HepG2 (cell line): ENCODE results near the gene SCUBE1. TPM values are rescaled to one million over a fixed set of nuclear protein-coding genes. Genes with fewer than 3 reads are reported as not detected.
A peak's percentile ranks its signal among the peaks of the same experiment; 100 is the strongest.

Experiments
- ATAC-seq: fragments of 200-7000 bp; cut with Tn5 transposase; 3 replicates; pipeline ENCODE4 v1.9.1; 2020; ENCODE audit warnings: mild to moderate bottlenecking, moderate library complexity
- BruUV-seq: library from RNA; stranded (reverse); fragments of 400-500 nt; replicated peaks from 2 replicates; lab custom pipeline; 2021; lab: Mats Ljungman, UMichigan
- CTCF ChIA-PET: fragments of 300-600 bp; formaldehyde crosslinking; extraction: SDS; loops from one replicate; lab custom pipeline; 2021; ENCODE audit warnings: low total read pairs, inconsistent platforms, low intra/inter-chr PET ratio; lab: Yijun Ruan, JAX
- POLR2A ChIA-PET: fragments of 350-600 bp; sonication (Branson Sonifier 250); formaldehyde crosslinking; loops from one replicate; lab custom pipeline; 2020; ENCODE audit warnings: antibody characterized with exemption, inconsistent platforms; lab: Yijun Ruan, JAX
- DNase-seq: peaks from one replicate; pipeline ENCODE4 v3.0.0-alpha.2; 2015; ENCODE audit warnings: low spot score
- FAIRE-seq: peaks from 3 replicates; lab custom pipeline; 2011; peaks lifted over from hg19 to GRCh38; lab: Jason Lieb, UNC
- H2AFZ ChIP-seq: one replicate; pipeline ENCODE4 v1.6.1; 2011; ENCODE audit warnings: low read length, inconsistent platforms
- H3K27ac ChIP-seq: fragments of 300-600 bp; 3 replicates; pipeline ENCODE4 v1.8.0; 2011; ENCODE audit warnings: mixed run types, mild to moderate bottlenecking, mixed read lengths, low read length, inconsistent platforms; ENCODE audit not compliant: insufficient read depth; ENCODE audit errors: extremely low read length
- H3K27me3 ChIP-seq, 2 experiments: fragments of 200-600 bp in 1 of 2; 2 replicates in 1 of 2; 3 replicates in 1 of 2; pipeline versions ENCODE4 v1.6.0 to v1.8.0; 2011; ENCODE audit warnings: low read length in 2 of 2, mild to moderate bottlenecking in 2 of 2, moderate library complexity in 2 of 2, inconsistent platforms in 1 of 2; ENCODE audit not compliant: insufficient read depth in 2 of 2, control insufficient read depth in 1 of 2
- H3K36me3 ChIP-seq, 2 experiments: fragments of 200-600 bp in 1 of 2; replicated peaks in 1 of 2; 2 replicates in 1 of 2; 3 replicates in 1 of 2; pipeline versions ENCODE4 v1.5.1 to v1.8.0; 2011; ENCODE audit warnings: low read length in 2 of 2, inconsistent platforms in 1 of 2; ENCODE audit not compliant: insufficient read depth in 2 of 2, control insufficient read depth in 1 of 2
- H3K4me1 ChIP-seq: 2 replicates; pipeline ENCODE4 v1.5.1; 2012; ENCODE audit warnings: low read length, inconsistent platforms; ENCODE audit not compliant: insufficient read depth
- H3K4me2 ChIP-seq: 2 replicates; pipeline ENCODE4 v1.6.0; 2011; ENCODE audit warnings: low read depth, low read length, inconsistent platforms
- H3K4me3 ChIP-seq, 3 experiments: fragments of 200-600 bp in 1 of 3; sonication (generic), shearing (Covaris generic) in 1 of 3; replicated peaks in 1 of 3; 2 replicates each; pipeline ENCODE4 v1.5.1; 2011 to 2016; ENCODE audit warnings: low read length in 3 of 3, inconsistent platforms in 2 of 3, low read depth in 2 of 3, mild to moderate bottlenecking in 2 of 3, control low read depth in 1 of 3, mixed read lengths in 1 of 3; ENCODE audit not compliant: insufficient read depth in 1 of 3
- H3K79me2 ChIP-seq: one replicate; pipeline ENCODE4 v1.6.1; 2011; ENCODE audit warnings: low read length, inconsistent platforms; ENCODE audit not compliant: insufficient read depth
- H3K9ac ChIP-seq: 2 replicates; pipeline ENCODE4 v1.6.0; 2011; ENCODE audit warnings: mild to moderate bottlenecking, low read depth, low read length, inconsistent platforms; ENCODE audit not compliant: insufficient read depth
- H3K9me3 ChIP-seq: 2 replicates; pipeline ENCODE4 v1.5.1; 2012; ENCODE audit warnings: mild to moderate bottlenecking, low read length
- H4K20me1 ChIP-seq: 2 replicates; pipeline ENCODE4 v1.6.0; 2011; ENCODE audit warnings: inconsistent platforms, mild to moderate bottlenecking, low read length, moderate library complexity; ENCODE audit not compliant: insufficient read depth
- ARID2 ChIP-seq: sonication (generic); formaldehyde crosslinking; IDR thresholded peaks from 2 replicates; pipeline ENCODE4 v1.8.1; 2022; ENCODE audit warnings: mild to moderate bottlenecking, missing genetic modification reagents, borderline replicate concordance
- STAG1 ChIP-seq: sonication (generic); formaldehyde crosslinking; IDR thresholded peaks from 2 replicates; pipeline ENCODE4 v1.4.0; 2020; ENCODE audit warnings: missing genetic modification reagents
- TSC22D2 ChIP-seq: sonication (generic); formaldehyde crosslinking; IDR thresholded peaks from 2 replicates; pipeline ENCODE4 v1.5.1; 2020; ENCODE audit warnings: missing genetic modification reagents, mild to moderate bottlenecking, borderline replicate concordance
- ZNF713 ChIP-seq: sonication (generic); formaldehyde crosslinking; IDR thresholded peaks from 2 replicates; pipeline ENCODE4 v1.4.0; 2020; ENCODE audit warnings: mild to moderate bottlenecking, missing genetic modification reagents
- ZNF768 ChIP-seq: sonication (generic); formaldehyde crosslinking; IDR thresholded peaks from 2 replicates; pipeline ENCODE4 v1.4.0; 2020; ENCODE audit warnings: missing genetic modification reagents
- ZNF792 ChIP-seq: IDR thresholded peaks from 2 replicates; pipeline ENCODE4 v1.6.1; 2016
- WGBS: methylation state at CpG from one replicate; pipeline ENCODE4 v1.1.6; 2017; ENCODE audit warnings: low lambda C conversion rate; 5-methylcytosine and 5-hydroxymethylcytosine counted together
- in situ Hi-C: cut with HindIII; loops from 2 replicates; pipeline ENCODE4 v1.10.0; 2017; ENCODE audit warnings: low pct_unique_long_range_greater_than_20kb; ENCODE audit not compliant: extremely low pct_ligation_motif_present
- intact Hi-C: fragments of 100-400 bp; cut with micrococcal nuclease; formaldehyde crosslinking; loops from one replicate; pipeline ENCODE4 v1.10.0; 2022; ENCODE audit not compliant: unreplicated experiment
- polyA plus RNA-seq, 8 experiments: library from polyadenylated mRNA; depleted of rRNA in 3 of 8; stranded (reverse) in 7 of 8; unstranded in 1 of 8; fragments of >200 nt; fragmentation: Illumina TruSeq in 4 of 8; extraction: Trizol in 4 of 8; gene quantifications; 2 replicates each; pipeline versions ENCODE4 v1.2.1 to v1.2.3, GENCODE V29; 2011 to 2016; ENCODE audit warnings: low read depth in 4 of 8, missing spikeins in 1 of 8, mixed read lengths in 1 of 8; ENCODE audit not compliant: insufficient read depth in 1 of 8
- total RNA-seq, 5 experiments: library from RNA; depleted of rRNA; stranded (reverse); fragments of >200 nt; fragmentation: Illumina TruSeq; extraction: Trizol; gene quantifications; 2 replicates each; pipeline ENCODE4 v1.2.3, GENCODE V29; 2016; ENCODE audit warnings: low read depth in 1 of 5
- TF ChIP-seq, protein P1 (sequence below): sonication (generic); formaldehyde crosslinking; IDR thresholded peaks from 2 replicates; pipeline ENCODE4 v1.4.0; 2020; ENCODE audit warnings: missing genetic modification reagents, mild to moderate bottlenecking, borderline replicate concordance
- TF ChIP-seq, protein P2 (sequence below): sonication (generic); formaldehyde crosslinking; IDR thresholded peaks from 2 replicates; pipeline ENCODE4 v1.4.0; 2020; ENCODE audit warnings: missing genetic modification reagents, borderline replicate concordance
- TF ChIP-seq, protein P3 (sequence below): sonication (generic); formaldehyde crosslinking; IDR thresholded peaks from 2 replicates; pipeline ENCODE4 v1.5.0; 2020; ENCODE audit warnings: mild to moderate bottlenecking, missing genetic modification reagents, moderate library complexity

The SCUBE1 gene
- total and polyA plus RNA-seq, 2 of the 13 experiments (the other 11 are each of a cell fraction or from before 2014, with no cell fraction given) = under 0.01 to 0.05 TPM

DNA sequence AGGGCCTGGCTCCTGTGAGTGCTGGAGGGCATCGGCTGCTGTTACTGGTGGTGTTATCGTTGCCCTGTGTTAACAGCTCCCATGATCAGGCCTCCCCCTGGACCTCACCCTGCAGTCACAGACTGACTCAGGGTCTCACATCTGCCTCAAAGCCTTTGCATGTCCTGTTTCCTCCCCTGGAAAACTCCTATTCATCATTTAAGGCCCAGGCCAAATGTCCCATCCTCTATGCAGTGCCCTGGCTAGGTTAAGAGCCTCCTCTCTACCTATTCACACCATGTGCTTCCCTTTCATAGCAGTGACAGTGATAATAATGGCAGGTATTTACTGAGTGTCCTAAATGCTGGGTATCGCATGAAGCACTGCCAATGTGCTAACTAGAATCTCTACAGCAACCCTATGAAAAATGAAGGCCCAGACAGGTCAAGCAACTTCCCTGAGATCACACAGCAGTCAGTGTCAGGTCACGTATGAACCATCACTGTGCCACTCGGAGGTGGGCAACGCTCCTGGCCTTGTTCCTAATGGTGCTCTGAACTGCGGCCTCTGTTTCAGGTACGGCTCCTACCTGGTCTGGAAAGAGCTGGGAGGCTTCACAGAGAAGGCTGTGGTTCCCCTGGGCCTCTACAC, 182.6 kb downstream of the SCUBE1 start:
- Histone ChIP-seq H3K4me1 (peaks cover 26% of the 10 kb centered on the region), H3K27me3 (peaks cover 8 to 17% of the 10 kb centered on the region in 2 experiments; a peak in 4 of 5 replicates), H3K79me2 (no peaks in the 10 kb centered on the region), H3K9ac (no peak overlapping the region), H3K4me3 (no peak overlapping the region), H3K4me2 (no peak overlapping the region), H3K9me3 (no peaks in the 10 kb centered on the region), H2AFZ (no peak overlapping the region), H3K27ac (no peak overlapping the region), H3K36me3 (no peaks in the 10 kb centered on the region), H4K20me1 (no peaks in the 10 kb centered on the region)
- POLR2A ChIA-PET = no interaction called here
- CTCF ChIA-PET = no interaction called here
- BruUV-seq = no TSS peak
- intact Hi-C loops = no loop called here
- no peak for FAIRE-seq
- ATAC-seq = no peak
- 71% methylated on average over 2 of the region's 8 CpGs for WGBS
- TF ChIP-seq, protein P1, sequence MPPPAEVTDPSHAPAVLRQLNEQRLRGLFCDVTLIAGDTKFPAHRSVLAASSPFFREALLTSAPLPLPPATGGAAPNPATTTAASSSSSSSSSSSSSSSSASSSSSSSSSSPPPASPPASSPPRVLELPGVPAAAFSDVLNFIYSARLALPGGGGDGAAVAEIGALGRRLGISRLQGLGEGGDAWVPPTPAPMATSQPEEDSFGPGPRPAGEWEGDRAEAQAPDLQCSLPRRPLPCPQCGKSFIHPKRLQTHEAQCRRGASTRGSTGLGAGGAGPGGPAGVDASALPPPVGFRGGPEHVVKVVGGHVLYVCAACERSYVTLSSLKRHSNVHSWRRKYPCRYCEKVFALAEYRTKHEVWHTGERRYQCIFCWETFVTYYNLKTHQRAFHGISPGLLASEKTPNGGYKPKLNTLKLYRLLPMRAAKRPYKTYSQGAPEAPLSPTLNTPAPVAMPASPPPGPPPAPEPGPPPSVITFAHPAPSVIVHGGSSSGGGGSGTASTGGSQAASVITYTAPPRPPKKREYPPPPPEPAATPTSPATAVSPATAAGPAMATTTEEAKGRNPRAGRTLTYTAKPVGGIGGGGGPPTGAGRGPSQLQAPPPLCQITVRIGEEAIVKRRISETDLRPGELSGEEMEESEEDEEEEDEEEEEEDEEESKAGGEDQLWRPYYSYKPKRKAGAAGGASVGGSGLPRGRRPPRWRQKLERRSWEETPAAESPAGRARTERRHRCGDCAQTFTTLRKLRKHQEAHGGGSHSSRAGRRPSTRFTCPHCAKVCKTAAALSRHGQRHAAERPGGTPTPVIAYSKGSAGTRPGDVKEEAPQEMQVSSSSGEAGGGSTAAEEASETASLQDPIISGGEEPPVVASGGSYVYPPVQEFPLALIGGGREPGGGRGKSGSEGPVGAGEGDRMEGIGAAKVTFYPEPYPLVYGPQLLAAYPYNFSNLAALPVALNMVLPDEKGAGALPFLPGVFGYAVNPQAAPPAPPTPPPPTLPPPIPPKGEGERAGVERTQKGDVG = no peak
- peak; percentile 93 for TF ChIP-seq ZNF768
- in situ Hi-C loops = no loop called here
- no peak for DNase-seq

DNA sequence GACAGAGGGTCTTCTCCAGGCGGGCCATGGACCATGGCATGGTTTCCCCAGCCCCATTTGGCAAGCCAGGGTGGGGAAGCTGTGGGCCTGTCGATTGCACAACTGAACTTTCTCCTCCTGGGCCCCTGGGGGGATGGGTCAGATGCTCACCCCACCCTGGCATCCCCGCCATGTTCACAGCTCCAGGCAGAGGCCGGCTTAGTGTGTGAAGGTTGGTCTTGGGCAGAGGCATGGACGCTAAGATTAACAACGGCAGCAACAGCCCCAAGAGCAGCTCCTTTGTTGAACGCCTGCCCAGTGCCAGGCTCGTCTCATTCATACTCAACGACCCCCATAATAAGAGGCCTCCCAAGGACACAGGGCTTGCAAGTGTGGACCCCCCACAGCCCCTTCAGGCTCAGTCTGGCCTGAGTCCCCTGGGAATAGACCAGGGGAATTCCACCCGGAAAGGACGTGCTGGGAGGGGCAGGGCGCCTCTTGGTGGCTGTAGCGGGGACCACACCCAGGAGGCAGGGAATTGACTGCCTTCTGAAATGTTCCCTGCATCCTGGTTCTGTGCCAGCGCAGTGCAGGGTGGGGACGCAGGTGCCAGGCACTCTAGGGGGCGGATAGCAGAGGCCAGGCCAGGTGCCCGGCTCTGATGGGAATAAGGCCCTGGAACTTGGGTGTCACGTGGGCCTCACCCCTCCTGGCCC, 183.5 kb downstream of the SCUBE1 start:
- ATAC-seq (peak; percentile 32), DNase-seq (no peak), FAIRE-seq (no peak)
- ChIA-PET POLR2A (no interaction called here), CTCF (no interaction called here)
- H3K4me2 ChIP-seq = no peak overlapping the region
- H3K4me1 ChIP-seq = peaks cover 26% of the 10 kb centered on the region
- no peaks in the 10 kb centered on the region for H3K9me3 ChIP-seq
- H3K27me3 ChIP-seq = peaks cover 8 to 22% of the 10 kb centered on the region in 2 experiments; a peak in 4 of 5 replicates
- no peak overlapping the region for H2AFZ ChIP-seq
- no peak overlapping the region for H3K9ac ChIP-seq
- in situ Hi-C loops = no loop called here
- H4K20me1 ChIP-seq = no peaks in the 10 kb centered on the region
- intact Hi-C loops = no loop called here
- no peak overlapping the region for H3K4me3 ChIP-seq
- no peak overlapping the region for H3K27ac ChIP-seq
- BruUV-seq = no TSS peak
- no peaks in the 10 kb centered on the region for H3K36me3 ChIP-seq
- H3K79me2 ChIP-seq = no peaks in the 10 kb centered on the region
- 21% methylated on average over 3 of the region's 18 CpGs for WGBS
- TF ChIP-seq TSC22D2 (CRISPR knock-in tag) = no peak
- no peak for TF ChIP-seq ZNF713 (CRISPR knock-in tag)
- TF ChIP-seq ZNF792 (CRISPR knock-in tag) = no peak
- no peak for TF ChIP-seq ARID2 (CRISPR knock-in tag)
- TF ChIP-seq STAG1 (CRISPR knock-in tag) = peak; percentile 46
- TF ChIP-seq, protein P2, sequence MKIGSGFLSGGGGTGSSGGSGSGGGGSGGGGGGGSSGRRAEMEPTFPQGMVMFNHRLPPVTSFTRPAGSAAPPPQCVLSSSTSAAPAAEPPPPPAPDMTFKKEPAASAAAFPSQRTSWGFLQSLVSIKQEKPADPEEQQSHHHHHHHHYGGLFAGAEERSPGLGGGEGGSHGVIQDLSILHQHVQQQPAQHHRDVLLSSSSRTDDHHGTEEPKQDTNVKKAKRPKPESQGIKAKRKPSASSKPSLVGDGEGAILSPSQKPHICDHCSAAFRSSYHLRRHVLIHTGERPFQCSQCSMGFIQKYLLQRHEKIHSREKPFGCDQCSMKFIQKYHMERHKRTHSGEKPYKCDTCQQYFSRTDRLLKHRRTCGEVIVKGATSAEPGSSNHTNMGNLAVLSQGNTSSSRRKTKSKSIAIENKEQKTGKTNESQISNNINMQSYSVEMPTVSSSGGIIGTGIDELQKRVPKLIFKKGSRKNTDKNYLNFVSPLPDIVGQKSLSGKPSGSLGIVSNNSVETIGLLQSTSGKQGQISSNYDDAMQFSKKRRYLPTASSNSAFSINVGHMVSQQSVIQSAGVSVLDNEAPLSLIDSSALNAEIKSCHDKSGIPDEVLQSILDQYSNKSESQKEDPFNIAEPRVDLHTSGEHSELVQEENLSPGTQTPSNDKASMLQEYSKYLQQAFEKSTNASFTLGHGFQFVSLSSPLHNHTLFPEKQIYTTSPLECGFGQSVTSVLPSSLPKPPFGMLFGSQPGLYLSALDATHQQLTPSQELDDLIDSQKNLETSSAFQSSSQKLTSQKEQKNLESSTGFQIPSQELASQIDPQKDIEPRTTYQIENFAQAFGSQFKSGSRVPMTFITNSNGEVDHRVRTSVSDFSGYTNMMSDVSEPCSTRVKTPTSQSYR (CRISPR knock-in tag) = no peak
- TF ChIP-seq, protein P3, sequence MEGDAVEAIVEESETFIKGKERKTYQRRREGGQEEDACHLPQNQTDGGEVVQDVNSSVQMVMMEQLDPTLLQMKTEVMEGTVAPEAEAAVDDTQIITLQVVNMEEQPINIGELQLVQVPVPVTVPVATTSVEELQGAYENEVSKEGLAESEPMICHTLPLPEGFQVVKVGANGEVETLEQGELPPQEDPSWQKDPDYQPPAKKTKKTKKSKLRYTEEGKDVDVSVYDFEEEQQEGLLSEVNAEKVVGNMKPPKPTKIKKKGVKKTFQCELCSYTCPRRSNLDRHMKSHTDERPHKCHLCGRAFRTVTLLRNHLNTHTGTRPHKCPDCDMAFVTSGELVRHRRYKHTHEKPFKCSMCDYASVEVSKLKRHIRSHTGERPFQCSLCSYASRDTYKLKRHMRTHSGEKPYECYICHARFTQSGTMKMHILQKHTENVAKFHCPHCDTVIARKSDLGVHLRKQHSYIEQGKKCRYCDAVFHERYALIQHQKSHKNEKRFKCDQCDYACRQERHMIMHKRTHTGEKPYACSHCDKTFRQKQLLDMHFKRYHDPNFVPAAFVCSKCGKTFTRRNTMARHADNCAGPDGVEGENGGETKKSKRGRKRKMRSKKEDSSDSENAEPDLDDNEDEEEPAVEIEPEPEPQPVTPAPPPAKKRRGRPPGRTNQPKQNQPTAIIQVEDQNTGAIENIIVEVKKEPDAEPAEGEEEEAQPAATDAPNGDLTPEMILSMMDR = peak; percentile 59
